Measurements from ENCODE around the gene FTCD.
"Not testable (repeated sequence)": the region's sequence is repeated elsewhere in the genome, so short reads cannot be mapped to it uniquely, and the experiment has no call there.

Gene FTCD

GRCh38 chr21:46150491-46151121 lies 4.8 kb downstream of the FTCD start:
- H3K4me3 ChIP-seq (ENCODE audit: low read length in 2 of 2): no peak overlapping the region
- H3K9me3 ChIP-seq (ENCODE audit: control insufficient read depth in 2 of 2, low read length in 2 of 2): no peaks in the 10 kb centered on the region
- H3K4me1 ChIP-seq (ENCODE audit: control insufficient read depth, insufficient read depth, low read length): peaks cover 9% of the 10 kb centered on the region
- no peak overlapping the region for H3K27ac ChIP-seq (ENCODE audit: low read length)
- H3K36me3 ChIP-seq (ENCODE audit: control insufficient read depth in 2 of 2, insufficient read depth in 2 of 2, low read length in 2 of 2): no peaks in the 10 kb centered on the region
- no peak overlapping the region for H3K9ac ChIP-seq (ENCODE audit: low read length in 2 of 2)
- no peaks in the 10 kb centered on the region for H3K27me3 ChIP-seq (ENCODE audit: control insufficient read depth in 1 of 2, insufficient read depth in 2 of 2, low read length in 2 of 2)

- H3K9me3 ChIP-seq (ENCODE audit: control insufficient read depth in 2 of 2, low read length in 2 of 2): no peaks in the 10 kb centered on the region
- H3K36me3 ChIP-seq (ENCODE audit: control insufficient read depth in 2 of 2, insufficient read depth in 2 of 2, low read length in 2 of 2): no peaks in the 10 kb centered on the region
- H3K4me3 ChIP-seq (ENCODE audit: low read length in 2 of 2): no peak overlapping the region
- no peaks in the 10 kb centered on the region for H3K27me3 ChIP-seq (ENCODE audit: control insufficient read depth in 1 of 2, insufficient read depth in 2 of 2, low read length in 2 of 2)
- H3K9ac ChIP-seq (ENCODE audit: low read length in 2 of 2): no peak overlapping the region
- H3K27ac ChIP-seq (ENCODE audit: low read length): no peak overlapping the region
- peaks cover 9% of the 10 kb centered on the region for H3K4me1 ChIP-seq (ENCODE audit: control insufficient read depth, insufficient read depth, low read length)
Observed at GRCh38 chr21:46150073-46150472, 5.3 kb downstream of the FTCD start.

GRCh38 chr21:46149205-46149901 lies 6.0 kb downstream of the FTCD start:
- Histone ChIP-seq H3K4me3 (ENCODE audit: low read length in 2 of 2) (no peak overlapping the region), H3K27me3 (ENCODE audit: control insufficient read depth in 1 of 2, insufficient read depth in 2 of 2, low read length in 2 of 2) (no peaks in the 10 kb centered on the region), H3K4me1 (ENCODE audit: control insufficient read depth, insufficient read depth, low read length) (peaks cover 9% of the 10 kb centered on the region), H3K9ac (ENCODE audit: low read length in 2 of 2) (no peak overlapping the region), H3K36me3 (ENCODE audit: control insufficient read depth in 2 of 2, insufficient read depth in 2 of 2, low read length in 2 of 2) (no peaks in the 10 kb centered on the region), H3K9me3 (ENCODE audit: control insufficient read depth in 2 of 2, low read length in 2 of 2) (no peaks in the 10 kb centered on the region), H3K27ac (ENCODE audit: low read length) (no peak overlapping the region)

GRCh38 chr21:46148106-46148505 lies 7.3 kb downstream of the FTCD start:
- peaks cover 11% of the 10 kb centered on the region for H3K4me1 ChIP-seq (ENCODE audit: control insufficient read depth, insufficient read depth, low read length)
- H3K36me3 ChIP-seq (ENCODE audit: control insufficient read depth in 2 of 2, insufficient read depth in 2 of 2, low read length in 2 of 2): no peaks in the 10 kb centered on the region
- no peaks in the 10 kb centered on the region for H3K9me3 ChIP-seq (ENCODE audit: control insufficient read depth in 2 of 2, low read length in 2 of 2)
- H3K27me3 ChIP-seq (ENCODE audit: control insufficient read depth in 1 of 2, insufficient read depth in 2 of 2, low read length in 2 of 2): no peaks in the 10 kb centered on the region
- H3K27ac ChIP-seq (ENCODE audit: low read length): no peak overlapping the region
- no peak overlapping the region for H3K4me3 ChIP-seq (ENCODE audit: low read length in 2 of 2)
- H3K9ac ChIP-seq (ENCODE audit: low read length in 2 of 2): no peak overlapping the region

GRCh38 chr21:46147429-46147828 lies 8.0 kb downstream of the FTCD start:
- not testable (repeated sequence) for H3K9me3 ChIP-seq (ENCODE audit: control insufficient read depth in 2 of 2, low read length in 2 of 2); H3K36me3 ChIP-seq (ENCODE audit: control insufficient read depth in 2 of 2, insufficient read depth in 2 of 2, low read length in 2 of 2); H3K27me3 ChIP-seq (ENCODE audit: control insufficient read depth in 1 of 2, insufficient read depth in 2 of 2, low read length in 2 of 2); H3K4me3 ChIP-seq (ENCODE audit: low read length in 2 of 2); H3K9ac ChIP-seq (ENCODE audit: low read length in 2 of 2); H3K4me1 ChIP-seq (ENCODE audit: control insufficient read depth, insufficient read depth, low read length); H3K27ac ChIP-seq (ENCODE audit: low read length)

GRCh38 chr21:46146856-46147255 lies 8.5 kb downstream of the FTCD start:
- H3K27me3 ChIP-seq (ENCODE audit: control insufficient read depth in 1 of 2, insufficient read depth in 2 of 2, low read length in 2 of 2): no peaks in the 10 kb centered on the region
- H3K4me1 ChIP-seq (ENCODE audit: control insufficient read depth, insufficient read depth, low read length): peaks cover 7% of the 10 kb centered on the region
- H3K4me3 ChIP-seq (ENCODE audit: low read length in 2 of 2): no peak overlapping the region
- no peak overlapping the region for H3K9ac ChIP-seq (ENCODE audit: low read length in 2 of 2)
- H3K27ac ChIP-seq (ENCODE audit: low read length): no peak overlapping the region
- no peaks in the 10 kb centered on the region for H3K36me3 ChIP-seq (ENCODE audit: control insufficient read depth in 2 of 2, insufficient read depth in 2 of 2, low read length in 2 of 2)
- no peaks in the 10 kb centered on the region for H3K9me3 ChIP-seq (ENCODE audit: control insufficient read depth in 2 of 2, low read length in 2 of 2)

- Histone ChIP-seq H3K9me3 (ENCODE audit: control insufficient read depth in 2 of 2, low read length in 2 of 2) (no peaks in the 10 kb centered on the region), H3K4me3 (ENCODE audit: low read length in 2 of 2) (no peak overlapping the region), H3K4me1 (ENCODE audit: control insufficient read depth, insufficient read depth, low read length) (peaks cover 7% of the 10 kb centered on the region), H3K27me3 (ENCODE audit: control insufficient read depth in 1 of 2, insufficient read depth in 2 of 2, low read length in 2 of 2) (no peaks in the 10 kb centered on the region), H3K27ac (ENCODE audit: low read length) (no peak overlapping the region), H3K9ac (ENCODE audit: low read length in 2 of 2) (no peak overlapping the region), H3K36me3 (ENCODE audit: control insufficient read depth in 2 of 2, insufficient read depth in 2 of 2, low read length in 2 of 2) (no peaks in the 10 kb centered on the region)
Observed at GRCh38 chr21:46145840-46146691, 9.3 kb downstream of the FTCD start.

GRCh38 chr21:46145159-46145839 lies 10.1 kb downstream of the FTCD start:
- H3K27ac ChIP-seq (ENCODE audit: low read length): no peak overlapping the region
- no peaks in the 10 kb centered on the region for H3K27me3 ChIP-seq (ENCODE audit: control insufficient read depth in 1 of 2, insufficient read depth in 2 of 2, low read length in 2 of 2)
- H3K9me3 ChIP-seq (ENCODE audit: control insufficient read depth in 2 of 2, low read length in 2 of 2): no peaks in the 10 kb centered on the region

GRCh38 chr21:46144464-46145070 lies 10.8 kb downstream of the FTCD start:
- H3K9me3 ChIP-seq (ENCODE audit: control insufficient read depth in 2 of 2, low read length in 2 of 2): no peaks in the 10 kb centered on the region
- H3K4me3 ChIP-seq (ENCODE audit: low read length in 2 of 2): no peak overlapping the region
- peaks cover 12% of the 10 kb centered on the region for H3K4me1 ChIP-seq (ENCODE audit: control insufficient read depth, insufficient read depth, low read length)
- H3K27me3 ChIP-seq (ENCODE audit: control insufficient read depth in 1 of 2, insufficient read depth in 2 of 2, low read length in 2 of 2): no peaks in the 10 kb centered on the region
- no peak overlapping the region for H3K9ac ChIP-seq (ENCODE audit: low read length in 2 of 2)
- H3K36me3 ChIP-seq (ENCODE audit: control insufficient read depth in 2 of 2, insufficient read depth in 2 of 2, low read length in 2 of 2): no peaks in the 10 kb centered on the region
- H3K27ac ChIP-seq (ENCODE audit: low read length): no peak overlapping the region

More at GRCh38 chr21:46145159-46145839, 10.1 kb downstream of the FTCD start:
- Histone ChIP-seq H3K4me3 (ENCODE audit: low read length in 2 of 2) (no peak overlapping the region), H3K4me1 (ENCODE audit: control insufficient read depth, insufficient read depth, low read length) (peaks cover 9% of the 10 kb centered on the region), H3K36me3 (ENCODE audit: control insufficient read depth in 2 of 2, insufficient read depth in 2 of 2, low read length in 2 of 2) (no peaks in the 10 kb centered on the region), H3K9ac (ENCODE audit: low read length in 2 of 2) (no peak overlapping the region)
